Measurements from ENCODE around the gene ELMO3. TPM values are rescaled to one million over a fixed set of nuclear protein-coding genes. Genes with fewer than 3 reads are reported as not detected.

Gene ELMO3
- total and polyA plus RNA-seq, 4 donors: 6.5 to 22.5 (median 15.5) TPM

GRCh38 chr16:67238806-67239470, 40.0 kb downstream of the ELMO3 start:
- no peak for DNase-seq
- Histone ChIP-seq H3K4me3 (no peak overlapping the region), H3K27me3 (ENCODE audit: control insufficient read depth in 3 of 3, insufficient read depth in 3 of 3, low read length in 2 of 3) (no peaks in the 10 kb centered on the region), H3K9me3 (ENCODE audit: control insufficient read depth in 4 of 4, insufficient read depth in 3 of 4, low read length in 3 of 4) (no peaks in the 10 kb centered on the region), H3K4me1 (ENCODE audit: control insufficient read depth in 5 of 5, insufficient read depth in 5 of 5, low read length in 5 of 5) (peaks cover 6 to 34% (median 31%) of the 10 kb centered on the region in 5 donors), H3K9ac (ENCODE audit: insufficient read depth in 1 of 2, low read length in 2 of 2) (no peak overlapping the region), H3K36me3 (ENCODE audit: control insufficient read depth in 4 of 4, insufficient read depth in 4 of 4, low read length in 4 of 4) (peaks cover 3 to 59% (median 51%) of the 10 kb centered on the region in 4 donors), H3K27ac (ENCODE audit: low read depth in 1 of 2, low read length in 1 of 2) (peak overlapping the region in 1 of 2 donors; percentile 78)
- WGBS, 2 donors: 90 to 94% methylated on average over 9 of the region's 9 CpGs
- ATAC-seq (ENCODE audit: insufficient read depth, low FRiP score): no peak
- no peak for TF ChIP-seq CTCF (IDR thresholded peaks at IDR 0.05; ENCODE audit: control extremely low read depth, extremely low read depth)

GRCh38 chr16:67240506-67240905, 41.6 kb downstream of the ELMO3 start:
- H3K36me3 ChIP-seq (ENCODE audit: control insufficient read depth in 4 of 4, insufficient read depth in 4 of 4, low read length in 4 of 4): peaks cover 3 to 55% (median 40%) of the 10 kb centered on the region in 4 donors
- H3K27ac ChIP-seq (ENCODE audit: low read depth in 1 of 2, low read length in 1 of 2): peak overlapping the region; percentile 55 to 78
- DNase-seq: peak; percentile 51 to 74 (median 72)
- no peak for TF ChIP-seq CTCF (IDR thresholded peaks at IDR 0.05; ENCODE audit: control extremely low read depth, extremely low read depth)
- WGBS, 2 donors: 61 to 82% methylated on average over 4 of the region's 4 CpGs
- peak; percentile 49 for ATAC-seq (ENCODE audit: insufficient read depth, low FRiP score)
- H3K4me1 ChIP-seq (ENCODE audit: control insufficient read depth in 5 of 5, insufficient read depth in 5 of 5, low read length in 5 of 5): peaks cover 15 to 50% (median 45%) of the 10 kb centered on the region in 5 donors
- no peak overlapping the region for H3K4me3 ChIP-seq
- H3K9ac ChIP-seq (ENCODE audit: insufficient read depth in 1 of 2, low read length in 2 of 2): no peak overlapping the region
- H3K27me3 ChIP-seq (ENCODE audit: control insufficient read depth in 3 of 3, insufficient read depth in 3 of 3, low read length in 2 of 3): no peaks in the 10 kb centered on the region
- no peaks in the 10 kb centered on the region for H3K9me3 ChIP-seq (ENCODE audit: control insufficient read depth in 4 of 4, insufficient read depth in 3 of 4, low read length in 3 of 4)

- Histone ChIP-seq H3K4me3 (no peak overlapping the region), H3K27ac (ENCODE audit: low read depth in 1 of 2, low read length in 1 of 2) (peak overlapping the region; percentile 83 to 87), H3K9ac (ENCODE audit: insufficient read depth in 1 of 2, low read length in 2 of 2) (peak overlapping the region in 1 of 2 donors; percentile 49), H3K9me3 (ENCODE audit: control insufficient read depth in 4 of 4, insufficient read depth in 3 of 4, low read length in 3 of 4) (no peaks in the 10 kb centered on the region), H3K4me1 (ENCODE audit: control insufficient read depth in 5 of 5, insufficient read depth in 5 of 5, low read length in 5 of 5) (peaks cover 15 to 55% (median 48%) of the 10 kb centered on the region in 5 donors), H3K27me3 (ENCODE audit: control insufficient read depth in 3 of 3, insufficient read depth in 3 of 3, low read length in 2 of 3) (no peaks in the 10 kb centered on the region), H3K36me3 (ENCODE audit: control insufficient read depth in 4 of 4, insufficient read depth in 4 of 4, low read length in 4 of 4) (peaks cover 0 to 52% (median 33%) of the 10 kb centered on the region in 4 donors)
- DNase-seq (peak; percentile 52 to 75 (median 57)), ATAC-seq (ENCODE audit: insufficient read depth, low FRiP score) (peak; percentile 27)
- TF ChIP-seq CTCF (IDR thresholded peaks at IDR 0.05; ENCODE audit: control extremely low read depth, extremely low read depth): no peak
- 37 to 69% methylated on average over 10 of the region's 10 CpGs for WGBS, 2 donors
Observed at GRCh38 chr16:67241008-67241900, 42.3 kb downstream of the ELMO3 start.

All from lung (tissue), 12 donors.